Measurements from ENCODE around the gene TXNDC11. TPM values are rescaled to one million over a fixed set of nuclear protein-coding genes. Genes with fewer than 3 reads are reported as not detected.

Gene TXNDC11
- total and polyA plus RNA-seq, 9 of the 15 experiments (the other 6 are each of a cell fraction or from before 2014, with no cell fraction given): 0.66 to 32.6 (median 26.2) TPM

DNA sequence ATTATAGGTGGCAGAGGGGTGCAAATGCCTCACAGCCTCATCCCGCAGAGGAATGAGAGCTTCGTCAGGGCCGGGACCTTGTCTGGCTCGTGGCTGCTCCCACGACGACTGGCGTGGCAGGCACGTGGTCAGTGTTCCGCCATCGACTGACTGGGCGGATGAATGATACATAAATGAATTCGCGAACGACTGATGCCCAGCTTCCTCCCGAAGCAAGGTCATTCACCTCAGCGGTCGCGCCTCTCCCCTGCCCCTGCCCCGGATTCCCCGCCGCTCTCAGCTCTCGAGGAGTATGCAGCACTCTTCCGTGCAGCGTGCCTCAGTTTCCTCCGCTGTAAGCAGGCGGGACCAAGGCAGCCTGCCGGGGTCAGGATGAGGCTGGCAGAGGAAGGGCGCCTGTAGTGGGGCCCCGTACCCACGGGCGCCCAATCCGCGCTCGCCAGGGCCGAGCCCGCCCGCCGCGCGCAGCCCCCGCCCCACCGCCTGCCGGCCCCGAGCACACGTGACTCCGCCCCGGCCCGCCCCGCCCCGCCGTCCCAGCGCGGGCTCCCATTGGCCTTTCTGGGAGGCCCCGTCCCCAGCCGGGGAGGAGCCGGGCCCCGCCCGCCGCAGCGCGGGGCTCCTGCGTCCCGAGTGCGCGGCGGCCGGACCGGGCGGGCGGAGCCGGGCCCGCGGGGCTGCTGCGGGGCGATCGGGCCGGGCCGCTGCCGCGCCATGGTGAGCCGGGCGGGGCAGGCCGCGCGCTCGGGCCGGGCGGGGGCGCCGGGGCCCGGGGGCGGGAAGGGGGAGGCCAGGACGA is 74.6 kb downstream of the TXNDC11 start, which contains the start of gene SNN (continued):
- TF ChIP-seq, protein P1, sequence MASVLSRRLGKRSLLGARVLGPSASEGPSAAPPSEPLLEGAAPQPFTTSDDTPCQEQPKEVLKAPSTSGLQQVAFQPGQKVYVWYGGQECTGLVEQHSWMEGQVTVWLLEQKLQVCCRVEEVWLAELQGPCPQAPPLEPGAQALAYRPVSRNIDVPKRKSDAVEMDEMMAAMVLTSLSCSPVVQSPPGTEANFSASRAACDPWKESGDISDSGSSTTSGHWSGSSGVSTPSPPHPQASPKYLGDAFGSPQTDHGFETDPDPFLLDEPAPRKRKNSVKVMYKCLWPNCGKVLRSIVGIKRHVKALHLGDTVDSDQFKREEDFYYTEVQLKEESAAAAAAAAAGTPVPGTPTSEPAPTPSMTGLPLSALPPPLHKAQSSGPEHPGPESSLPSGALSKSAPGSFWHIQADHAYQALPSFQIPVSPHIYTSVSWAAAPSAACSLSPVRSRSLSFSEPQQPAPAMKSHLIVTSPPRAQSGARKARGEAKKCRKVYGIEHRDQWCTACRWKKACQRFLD (CRISPR knock-in tag; IDR thresholded peaks at IDR 0.05): no peak
- TF ChIP-seq CREM (IDR thresholded peaks at IDR 0.05; ENCODE audit: low read depth) (no peak), POLR2G (IDR thresholded peaks at IDR 0.05; ENCODE audit: low read depth, low read length) (peak; percentile 41; the same call in 1 of the 2 replicates), TBL1XR1 (IDR thresholded peaks at IDR 0.05; ENCODE audit: low read length in 2 of 2) (no peak), TEAD1 (CRISPR knock-in tag; IDR thresholded peaks at IDR 0.05) (peak in 1 of 2 experiments; percentile 51; a peak in 1 of 4 replicates), RBM25 (IDR thresholded peaks at IDR 0.05; ENCODE audit: low read depth, low read length, severe bottlenecking) (no peak), KDM4B (IDR thresholded peaks at IDR 0.05; ENCODE audit: borderline replicate concordance in 2 of 2, low read depth in 1 of 2) (no peak), NR4A1 (CRISPR knock-in tag; IDR thresholded peaks at IDR 0.05) (no peak), NR4A1 (tag; IDR thresholded peaks at IDR 0.05) (no peak), HNRNPUL1 (IDR thresholded peaks at IDR 0.05; ENCODE audit: low read length) (no peak), CHD4 (IDR thresholded peaks at IDR 0.05; ENCODE audit: insufficient read depth, insufficient replicate concordance, low read depth, low read length, poor library complexity, severe bottlenecking) (no peak), DIDO1 (tag; IDR thresholded peaks at IDR 0.05; ENCODE audit: low read depth) (no peak), EGR1 (conservative IDR thresholded peaks at IDR 0.05) (no peak), ZNF316 (IDR thresholded peaks at IDR 0.05) (no peak), PML (IDR thresholded peaks at IDR 0.05; ENCODE audit: low read length) (no peak), ZNF121 (CRISPR knock-in tag; conservative IDR thresholded peaks at IDR 0.05) (no peak), NR1H2 (CRISPR knock-in tag; IDR thresholded peaks at IDR 0.05) (no peak), ZNF311 (CRISPR knock-in tag; IDR thresholded peaks at IDR 0.05) (no peak)
- TF ChIP-seq, protein P2, sequence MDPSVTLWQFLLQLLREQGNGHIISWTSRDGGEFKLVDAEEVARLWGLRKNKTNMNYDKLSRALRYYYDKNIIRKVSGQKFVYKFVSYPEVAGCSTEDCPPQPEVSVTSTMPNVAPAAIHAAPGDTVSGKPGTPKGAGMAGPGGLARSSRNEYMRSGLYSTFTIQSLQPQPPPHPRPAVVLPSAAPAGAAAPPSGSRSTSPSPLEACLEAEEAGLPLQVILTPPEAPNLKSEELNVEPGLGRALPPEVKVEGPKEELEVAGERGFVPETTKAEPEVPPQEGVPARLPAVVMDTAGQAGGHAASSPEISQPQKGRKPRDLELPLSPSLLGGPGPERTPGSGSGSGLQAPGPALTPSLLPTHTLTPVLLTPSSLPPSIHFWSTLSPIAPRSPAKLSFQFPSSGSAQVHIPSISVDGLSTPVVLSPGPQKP (CRISPR knock-in tag; IDR thresholded peaks at IDR 0.05): no peak
- TF ChIP-seq, protein P3, sequence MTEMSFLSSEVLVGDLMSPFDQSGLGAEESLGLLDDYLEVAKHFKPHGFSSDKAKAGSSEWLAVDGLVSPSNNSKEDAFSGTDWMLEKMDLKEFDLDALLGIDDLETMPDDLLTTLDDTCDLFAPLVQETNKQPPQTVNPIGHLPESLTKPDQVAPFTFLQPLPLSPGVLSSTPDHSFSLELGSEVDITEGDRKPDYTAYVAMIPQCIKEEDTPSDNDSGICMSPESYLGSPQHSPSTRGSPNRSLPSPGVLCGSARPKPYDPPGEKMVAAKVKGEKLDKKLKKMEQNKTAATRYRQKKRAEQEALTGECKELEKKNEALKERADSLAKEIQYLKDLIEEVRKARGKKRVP (CRISPR knock-in tag; IDR thresholded peaks at IDR 0.05): no peak
- TF ChIP-seq, protein P4, sequence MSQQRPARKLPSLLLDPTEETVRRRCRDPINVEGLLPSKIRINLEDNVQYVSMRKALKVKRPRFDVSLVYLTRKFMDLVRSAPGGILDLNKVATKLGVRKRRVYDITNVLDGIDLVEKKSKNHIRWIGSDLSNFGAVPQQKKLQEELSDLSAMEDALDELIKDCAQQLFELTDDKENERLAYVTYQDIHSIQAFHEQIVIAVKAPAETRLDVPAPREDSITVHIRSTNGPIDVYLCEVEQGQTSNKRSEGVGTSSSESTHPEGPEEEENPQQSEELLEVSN (IDR thresholded peaks at IDR 0.05; ENCODE audit: borderline replicate concordance in 1 of 2, extremely low read depth in 1 of 2, insufficient read depth in 1 of 2, insufficient read length in 1 of 2, low read depth in 1 of 2, low read length in 1 of 2, poor library complexity in 1 of 2, severe bottlenecking in 1 of 2): peak; percentile 87 to 90
- TF ChIP-seq, protein P5, sequence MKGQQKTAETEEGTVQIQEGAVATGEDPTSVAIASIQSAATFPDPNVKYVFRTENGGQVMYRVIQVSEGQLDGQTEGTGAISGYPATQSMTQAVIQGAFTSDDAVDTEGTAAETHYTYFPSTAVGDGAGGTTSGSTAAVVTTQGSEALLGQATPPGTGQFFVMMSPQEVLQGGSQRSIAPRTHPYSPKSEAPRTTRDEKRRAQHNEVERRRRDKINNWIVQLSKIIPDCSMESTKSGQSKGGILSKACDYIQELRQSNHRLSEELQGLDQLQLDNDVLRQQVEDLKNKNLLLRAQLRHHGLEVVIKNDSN (CRISPR knock-in tag; IDR thresholded peaks at IDR 0.05): peak; percentile 51
